ENCODE data around the gene CLCNKB. TPM values are rescaled to one million over a fixed set of nuclear protein-coding genes. Genes with fewer than 3 reads are reported as not detected.

CLCNKB gene
- total and polyA plus RNA-seq, 2 donors, result 0.05 to 0.34 TPM

GRCh38 chr1:16068356-16069270, 25.0 kb downstream of the CLCNKB start:
- no peak overlapping the region for H3K4me3 ChIP-seq (ENCODE audit: low read length in 2 of 2)
- H3K27me3 ChIP-seq (ENCODE audit: control insufficient read depth in 2 of 2, insufficient read depth in 1 of 2, low read length in 1 of 2), result peaks cover 18 to 82% of the 10 kb centered on the region in 2 donors
- H3K9me3 ChIP-seq (ENCODE audit: control insufficient read depth in 2 of 2, insufficient read depth in 1 of 2, low read length in 1 of 2), result peaks cover 0 to 6% of the 10 kb centered on the region in 2 donors
- no peak for DNase-seq (ENCODE audit: low read depth in 6 of 9, low spot score in 9 of 9)
- H3K4me1 ChIP-seq (ENCODE audit: control insufficient read depth in 2 of 2, insufficient read depth in 2 of 2, low read length in 2 of 2), result peaks cover 5 to 6% of the 10 kb centered on the region in 2 donors
- no peak overlapping the region for H3K27ac ChIP-seq (ENCODE audit: low read depth in 1 of 2, low read length in 1 of 2)
- 86% methylated on average over 11 of the region's 11 CpGs for WGBS
- H3K36me3 ChIP-seq (ENCODE audit: control insufficient read depth in 2 of 2, insufficient read depth in 2 of 2, low read length in 1 of 2), result no peaks in the 10 kb centered on the region

- peaks cover 23 to 82% of the 10 kb centered on the region in 2 donors for H3K27me3 ChIP-seq (ENCODE audit: control insufficient read depth in 2 of 2, insufficient read depth in 1 of 2, low read length in 1 of 2)
- no peak for DNase-seq (ENCODE audit: low read depth in 6 of 9, low spot score in 9 of 9)
- peaks cover 0 to 10% of the 10 kb centered on the region in 2 donors for H3K9me3 ChIP-seq (ENCODE audit: control insufficient read depth in 2 of 2, insufficient read depth in 1 of 2, low read length in 1 of 2)
- no peak overlapping the region for H3K27ac ChIP-seq (ENCODE audit: low read depth in 1 of 2, low read length in 1 of 2)
- H3K36me3 ChIP-seq (ENCODE audit: control insufficient read depth in 2 of 2, insufficient read depth in 2 of 2, low read length in 1 of 2), result no peaks in the 10 kb centered on the region
- no peak overlapping the region for H3K4me3 ChIP-seq (ENCODE audit: low read length in 2 of 2)
- 95% methylated on average over 9 of the region's 9 CpGs for WGBS
- peaks cover 6 to 10% of the 10 kb centered on the region in 2 donors for H3K4me1 ChIP-seq (ENCODE audit: control insufficient read depth in 2 of 2, insufficient read depth in 2 of 2, low read length in 2 of 2)
Measured at GRCh38 chr1:16070640-16071355, 27.2 kb downstream of the CLCNKB start.

GRCh38 chr1:16071614-16072013, 28.0 kb downstream of the CLCNKB start:
- H3K27ac ChIP-seq (ENCODE audit: low read depth in 1 of 2, low read length in 1 of 2), result no peak overlapping the region
- H3K36me3 ChIP-seq (ENCODE audit: control insufficient read depth in 2 of 2, insufficient read depth in 2 of 2, low read length in 1 of 2), result no peaks in the 10 kb centered on the region
- H3K9me3 ChIP-seq (ENCODE audit: control insufficient read depth in 2 of 2, insufficient read depth in 1 of 2, low read length in 1 of 2), result peaks cover 0 to 10% of the 10 kb centered on the region in 2 donors
- H3K4me1 ChIP-seq (ENCODE audit: control insufficient read depth in 2 of 2, insufficient read depth in 2 of 2, low read length in 2 of 2), result peaks cover 6 to 10% of the 10 kb centered on the region in 2 donors
- WGBS, result 94% methylated on average over 6 of the region's 6 CpGs
- DNase-seq (ENCODE audit: low read depth in 6 of 9, low spot score in 9 of 9), result no peak
- no peak overlapping the region for H3K4me3 ChIP-seq (ENCODE audit: low read length in 2 of 2)
- peaks cover 23 to 84% of the 10 kb centered on the region in 2 donors for H3K27me3 ChIP-seq (ENCODE audit: control insufficient read depth in 2 of 2, insufficient read depth in 1 of 2, low read length in 1 of 2)

- Histone ChIP-seq H3K4me1 (ENCODE audit: control insufficient read depth in 2 of 2, insufficient read depth in 2 of 2, low read length in 2 of 2) (peaks cover 6 to 10% of the 10 kb centered on the region in 2 donors), H3K36me3 (ENCODE audit: control insufficient read depth in 2 of 2, insufficient read depth in 2 of 2, low read length in 1 of 2) (no peaks in the 10 kb centered on the region), H3K4me3 (ENCODE audit: low read length in 2 of 2) (no peak overlapping the region), H3K27ac (ENCODE audit: low read depth in 1 of 2, low read length in 1 of 2) (no peak overlapping the region), H3K9me3 (ENCODE audit: control insufficient read depth in 2 of 2, insufficient read depth in 1 of 2, low read length in 1 of 2) (peaks cover 0 to 10% of the 10 kb centered on the region in 2 donors), H3K27me3 (ENCODE audit: control insufficient read depth in 2 of 2, insufficient read depth in 1 of 2, low read length in 1 of 2) (peaks cover 23 to 84% of the 10 kb centered on the region in 2 donors)
- 87% methylated on average over 5 of the region's 5 CpGs for WGBS
- no peak for DNase-seq (ENCODE audit: low read depth in 6 of 9, low spot score in 9 of 9)
Measured at GRCh38 chr1:16072095-16072494, 28.5 kb downstream of the CLCNKB start.

- WGBS, result 8% methylated on average over 49 of the region's 49 CpGs
- no peaks in the 10 kb centered on the region for H3K36me3 ChIP-seq (ENCODE audit: control insufficient read depth in 2 of 2, insufficient read depth in 2 of 2, low read length in 1 of 2)
- H3K27me3 ChIP-seq (ENCODE audit: control insufficient read depth in 2 of 2, insufficient read depth in 1 of 2, low read length in 1 of 2), result peaks cover 23 to 80% of the 10 kb centered on the region in 2 donors
- no peak overlapping the region for H3K27ac ChIP-seq (ENCODE audit: low read depth in 1 of 2, low read length in 1 of 2)
- H3K4me1 ChIP-seq (ENCODE audit: control insufficient read depth in 2 of 2, insufficient read depth in 2 of 2, low read length in 2 of 2), result peaks cover 6 to 10% of the 10 kb centered on the region in 2 donors
- H3K4me3 ChIP-seq (ENCODE audit: low read length in 2 of 2), result peak overlapping the region in 1 of 2 donors; percentile 37
- DNase-seq (ENCODE audit: low read depth in 6 of 9, low spot score in 9 of 9), result no peak
- peaks cover 0 to 10% of the 10 kb centered on the region in 2 donors for H3K9me3 ChIP-seq (ENCODE audit: control insufficient read depth in 2 of 2, insufficient read depth in 1 of 2, low read length in 1 of 2)
Measured at GRCh38 chr1:16072616-16073484, 29.3 kb downstream of the CLCNKB start.

GRCh38 chr1:16073490-16074119, 30.0 kb downstream of the CLCNKB start, which contains the start of gene FAM131C:
FAM131C (minus strand) TSS chr1:16073651; CDS start chr1:16073442, 209 bp downstream.
- 2% methylated on average over 54 of the region's 54 CpGs for WGBS
- peaks cover 0 to 10% of the 10 kb centered on the region in 2 donors for H3K9me3 ChIP-seq (ENCODE audit: control insufficient read depth in 2 of 2, insufficient read depth in 1 of 2, low read length in 1 of 2)
- no peak within 1 kb of the TSS for H3K27ac ChIP-seq (ENCODE audit: low read depth in 1 of 2, low read length in 1 of 2)
- H3K4me1 ChIP-seq (ENCODE audit: control insufficient read depth in 2 of 2, insufficient read depth in 2 of 2, low read length in 2 of 2), result peaks cover 6 to 11% of the 10 kb centered on the region in 2 donors
- no peaks in the 10 kb centered on the region for H3K36me3 ChIP-seq (ENCODE audit: control insufficient read depth in 2 of 2, insufficient read depth in 2 of 2, low read length in 1 of 2)
- H3K4me3 ChIP-seq (ENCODE audit: low read length in 2 of 2), result peak within 1 kb of the TSS in 1 of 2 donors; percentile 37
- DNase-seq (ENCODE audit: low read depth in 6 of 9, low spot score in 9 of 9), result peak in 1 of 9 donors; percentile 26
- peaks cover 23 to 73% of the 10 kb centered on the region in 2 donors for H3K27me3 ChIP-seq (ENCODE audit: control insufficient read depth in 2 of 2, insufficient read depth in 1 of 2, low read length in 1 of 2)

GRCh38 chr1:16074217-16074616, 30.6 kb downstream of the CLCNKB start:
- Histone ChIP-seq H3K27ac (ENCODE audit: low read depth in 1 of 2, low read length in 1 of 2) (no peak overlapping the region), H3K27me3 (ENCODE audit: control insufficient read depth in 2 of 2, insufficient read depth in 1 of 2, low read length in 1 of 2) (peaks cover 23 to 69% of the 10 kb centered on the region in 2 donors), H3K4me1 (ENCODE audit: control insufficient read depth in 2 of 2, insufficient read depth in 2 of 2, low read length in 2 of 2) (peaks cover 6 to 17% of the 10 kb centered on the region in 2 donors), H3K9me3 (ENCODE audit: control insufficient read depth in 2 of 2, insufficient read depth in 1 of 2, low read length in 1 of 2) (peaks cover 0 to 10% of the 10 kb centered on the region in 2 donors), H3K36me3 (ENCODE audit: control insufficient read depth in 2 of 2, insufficient read depth in 2 of 2, low read length in 1 of 2) (no peaks in the 10 kb centered on the region), H3K4me3 (ENCODE audit: low read length in 2 of 2) (no peak overlapping the region)
- DNase-seq (ENCODE audit: low read depth in 6 of 9, low spot score in 9 of 9), result no peak
- WGBS, result 89% methylated on average over 5 of the region's 5 CpGs

- DNase-seq (ENCODE audit: low read depth in 6 of 9, low spot score in 9 of 9), result no peak
- 91% methylated on average over 11 of the region's 11 CpGs for WGBS
- Histone ChIP-seq H3K27ac (ENCODE audit: low read depth in 1 of 2, low read length in 1 of 2) (no peak overlapping the region), H3K4me3 (ENCODE audit: low read length in 2 of 2) (no peak overlapping the region), H3K36me3 (ENCODE audit: control insufficient read depth in 2 of 2, insufficient read depth in 2 of 2, low read length in 1 of 2) (no peaks in the 10 kb centered on the region), H3K9me3 (ENCODE audit: control insufficient read depth in 2 of 2, insufficient read depth in 1 of 2, low read length in 1 of 2) (peaks cover 0 to 10% of the 10 kb centered on the region in 2 donors), H3K4me1 (ENCODE audit: control insufficient read depth in 2 of 2, insufficient read depth in 2 of 2, low read length in 2 of 2) (peaks cover 8 to 21% of the 10 kb centered on the region in 2 donors), H3K27me3 (ENCODE audit: control insufficient read depth in 2 of 2, insufficient read depth in 1 of 2, low read length in 1 of 2) (peaks cover 23 to 65% of the 10 kb centered on the region in 2 donors)
Measured at GRCh38 chr1:16075337-16076030, 31.9 kb downstream of the CLCNKB start.
